Measurements from ENCODE around the gene PRKCA. TPM values are rescaled to one million over a fixed set of nuclear protein-coding genes. Genes with fewer than 3 reads are reported as not detected.

PRKCA gene
- total and polyA plus RNA-seq, 2 donors (not counting 3 experiments of a cell fraction or from before 2014, with no cell fraction given): 7.5 to 34.2 TPM

DNA sequence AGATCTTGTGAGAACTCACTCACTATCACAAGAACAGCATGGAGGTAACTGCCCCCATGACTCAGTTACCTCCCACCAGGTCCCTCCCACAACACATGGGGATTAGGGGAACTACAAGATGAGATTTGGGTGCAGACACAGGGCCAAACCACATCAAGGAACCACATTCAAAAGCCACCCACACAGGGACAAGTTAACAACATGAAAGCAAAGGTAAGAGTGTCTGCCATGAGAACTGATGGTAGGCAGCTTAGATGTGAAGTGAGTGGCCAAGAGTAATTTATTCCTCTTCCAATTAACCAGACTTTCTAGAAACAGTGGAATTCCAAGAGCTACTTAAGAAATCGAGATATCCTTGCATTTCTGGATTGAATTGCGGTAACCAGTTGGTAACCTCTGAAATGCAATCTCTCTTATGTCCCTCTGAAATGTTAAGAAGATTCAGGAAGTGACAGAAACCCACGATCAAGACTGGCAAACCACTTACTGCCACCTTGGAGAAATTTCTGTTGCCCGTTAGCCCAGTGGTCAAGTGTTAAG lies 365.1 kb downstream of the PRKCA start:
- Histone ChIP-seq H3K36me3 (ENCODE audit: control insufficient read depth in 2 of 2, extremely low read depth in 1 of 2, insufficient read depth in 2 of 2, low read length in 2 of 2) (no peaks in the 10 kb centered on the region), H3K27ac (ENCODE audit: insufficient read depth, low read depth, low read length) (no peak overlapping the region), H3K4me2 (ENCODE audit: insufficient read depth, low read length) (no peak overlapping the region), H3K9me1 (replicated peaks; ENCODE audit: control insufficient read depth, extremely low read depth, insufficient read depth, low read length) (no peaks in the 10 kb centered on the region), H4K20me1 (replicated peaks; ENCODE audit: control insufficient read depth, extremely low read depth, insufficient read depth, low read length) (no peaks in the 10 kb centered on the region), H3K4me3 (replicated peaks in 1 of 3; ENCODE audit: insufficient read depth in 1 of 3, low read depth in 1 of 3, low read length in 3 of 3) (no peak overlapping the region), H2AFZ (ENCODE audit: low read depth, low read length) (no peak overlapping the region), H3K27me3 (ENCODE audit: control insufficient read depth in 2 of 2, insufficient read depth in 2 of 2, low read length in 2 of 2) (no peaks in the 10 kb centered on the region), H3K79me2 (ENCODE audit: control insufficient read depth, insufficient read depth, low read length) (no peaks in the 10 kb centered on the region), H3K9ac (replicated peaks; ENCODE audit: extremely low read depth, insufficient read depth, low read length) (no peak overlapping the region), H3K9me3 (replicated peaks; ENCODE audit: control insufficient read depth, insufficient read depth, low read length) (no peaks in the 10 kb centered on the region), H3K4me1 (ENCODE audit: control insufficient read depth, extremely low read depth, insufficient read depth, low read length) (no peaks in the 10 kb centered on the region)
- TF ChIP-seq GATA2 (IDR thresholded peaks at IDR 0.05; ENCODE audit: insufficient read depth, insufficient read length, low read depth, low read length) (no peak), FOS (IDR thresholded peaks at IDR 0.05; ENCODE audit: borderline replicate concordance, insufficient read depth, low read length) (no peak), POLR2A (IDR thresholded peaks at IDR 0.05; ENCODE audit: low read depth, low read length) (no peak), MYC (IDR thresholded peaks at IDR 0.05; ENCODE audit: low read depth, low read length) (no peak), MAX (IDR thresholded peaks at IDR 0.05; ENCODE audit: insufficient read depth, insufficient read length) (no peak), JUN (IDR thresholded peaks at IDR 0.05; ENCODE audit: borderline replicate concordance, insufficient read depth, insufficient read length, low read depth) (no peak), CTCF (IDR thresholded peaks at IDR 0.05; ENCODE audit: extremely low read depth in 1 of 2, insufficient read depth in 1 of 2, low read depth in 1 of 2, low read length in 2 of 2) (no peak), POLR2AphosphoS5 (IDR thresholded peaks at IDR 0.05; ENCODE audit: insufficient read depth, low read depth, low read length) (no peak), EZH2 (IDR thresholded peaks at IDR 0.05; ENCODE audit: borderline replicate concordance, low read depth, low read length, severe bottlenecking) (no peak)
- intact Hi-C loops (cut with micrococcal nuclease): no loop called here
- POLR2A ChIA-PET: no interaction called here
- dilution Hi-C loops (cut with MboI; ENCODE audit: extremely low pct_ligation_motif_present, low sequenced_read_pairs): no loop called here
- BruUV-seq (replicated peaks): no TSS peak
- no peak for DNase-seq (ENCODE audit: low read depth, low spot score)
- CTCF ChIA-PET: no interaction called here
- no peak for FAIRE-seq

Measured in endothelial cell of umbilical vein (primary cell).